Activated T-helper 17 cell treated with anti-CD3 and anti-CD28 coated beads, Interleukin-2, amount 50 U/mL, for 72 hours (primary cell): Measurements from ENCODE around the gene GRIP2. TPM values are rescaled to one million over a fixed set of nuclear protein-coding genes. Genes with fewer than 3 reads are reported as not detected.

Experiments used
- ATAC-seq: fragments of 150-1000 bp; cut with Tn5 transposase; replicated peaks from 2 replicates; pipeline ENCODE4 v1.10.0; 2021; ENCODE audit warnings: mild to moderate bottlenecking, moderate library complexity
- H3K27ac Mint-ChIP-seq: one replicate; pipeline ENCODE4 v1.8.0; 2022; ENCODE audit warnings: mixed read lengths
- H3K27me3 Mint-ChIP-seq: one replicate; pipeline ENCODE4 v1.8.0; 2022; ENCODE audit warnings: mixed read lengths
- H3K36me3 Mint-ChIP-seq: one replicate; pipeline ENCODE4 v1.8.0; 2022; ENCODE audit warnings: low read depth, mild to moderate bottlenecking, mixed read lengths
- H3K4me1 Mint-ChIP-seq: one replicate; pipeline ENCODE4 v1.8.0; 2022; ENCODE audit warnings: mixed read lengths
- H3K4me3 Mint-ChIP-seq: one replicate; pipeline ENCODE4 v1.8.0; 2022; ENCODE audit warnings: mild to moderate bottlenecking, mixed read lengths
- H3K9me3 Mint-ChIP-seq: one replicate; pipeline ENCODE4 v1.8.0; 2022; ENCODE audit warnings: mixed read lengths
- total RNA-seq, 2 donors: library from RNA; stranded (reverse); gene quantifications; one replicate each; pipeline ENCODE4 v1.2.3, GENCODE V29; 2022

The GRIP2 gene
- total RNA-seq, 2 donors from 2014 or later: 0.21 TPM; not detected in 1

DNA sequence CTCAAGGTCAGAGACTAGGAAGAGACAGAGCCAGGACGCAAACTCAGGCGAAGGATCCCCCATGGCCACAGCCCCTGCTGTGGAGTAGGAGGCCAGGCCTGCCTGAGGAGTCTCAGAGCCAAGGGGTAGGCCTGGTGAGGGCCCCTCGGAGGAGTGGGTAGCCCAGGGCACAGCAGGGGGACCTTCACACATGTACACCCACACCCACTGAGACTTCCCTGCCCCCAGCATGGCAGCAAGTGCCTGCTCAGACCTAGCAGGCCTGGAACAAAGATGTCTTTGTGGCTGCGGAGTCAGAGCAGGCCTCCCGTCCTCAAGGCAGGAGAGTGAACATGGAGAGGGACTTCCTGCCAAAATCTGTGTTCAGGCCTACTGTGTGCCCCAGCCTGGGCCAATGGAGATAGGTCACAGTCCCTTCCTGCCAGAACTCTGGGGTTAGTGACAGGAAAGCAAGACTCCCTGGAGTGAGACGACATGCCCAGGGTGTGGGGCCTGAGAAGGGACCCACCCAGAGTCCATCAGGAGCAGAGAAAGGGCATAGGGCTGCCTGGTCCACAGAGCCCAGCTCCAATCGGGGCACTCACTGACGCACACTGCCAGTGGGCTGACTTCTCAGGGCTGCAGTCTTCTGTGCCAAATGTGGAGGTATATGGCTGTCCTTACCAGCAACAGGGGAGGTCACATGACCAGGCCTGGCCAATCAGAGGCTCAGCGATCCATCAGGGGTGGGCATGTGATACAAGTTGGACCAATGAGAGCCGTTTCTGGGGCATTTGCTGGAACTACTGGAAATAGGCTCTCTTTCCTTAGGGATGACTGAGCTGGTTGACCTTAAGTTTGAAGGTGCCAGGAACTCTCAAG, 2.3 kb downstream of the GRIP2 start:
- H3K27ac Mint-ChIP-seq: peak overlapping the region; percentile 7
- no peak for ATAC-seq
- H3K36me3 Mint-ChIP-seq: no peaks in the 10 kb centered on the region
- no peaks in the 10 kb centered on the region for H3K27me3 Mint-ChIP-seq
- no peak overlapping the region for H3K4me3 Mint-ChIP-seq
- H3K4me1 Mint-ChIP-seq: no peaks in the 10 kb centered on the region
- no peaks in the 10 kb centered on the region for H3K9me3 Mint-ChIP-seq

DNA sequence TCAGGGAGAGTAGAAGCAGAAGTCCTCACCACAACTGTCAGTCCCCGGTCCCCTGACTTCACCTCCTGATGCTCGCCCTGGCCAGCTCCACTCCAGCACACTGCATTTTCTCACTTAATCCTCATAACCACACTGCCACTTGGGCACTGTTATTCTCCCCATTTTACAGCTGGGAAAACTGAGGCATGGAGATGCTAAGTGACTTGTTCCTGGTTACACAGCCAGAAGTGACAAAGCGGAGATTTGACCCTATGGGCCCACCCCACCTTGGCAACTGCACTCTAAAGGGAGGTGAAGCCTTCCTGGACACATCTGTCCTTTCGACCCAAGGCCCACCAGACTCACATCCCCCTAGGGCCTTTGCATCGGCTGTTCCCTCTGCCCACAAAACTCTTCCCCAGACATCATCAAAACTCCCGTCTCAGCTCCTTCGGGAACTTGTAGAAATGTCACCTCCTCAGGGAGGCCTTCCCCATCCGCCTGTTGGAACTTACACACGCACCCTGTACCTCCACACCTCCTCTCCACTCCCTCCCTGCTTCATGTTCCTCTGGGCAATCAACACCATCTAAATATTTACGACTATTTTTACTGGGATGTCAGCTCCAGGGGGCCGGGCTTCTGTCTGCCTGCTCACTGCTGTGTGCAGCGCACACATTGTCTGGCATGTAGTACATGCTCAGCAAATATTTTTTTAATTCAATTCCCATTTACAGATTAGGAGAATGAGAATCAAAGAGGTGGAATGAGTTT, 3.1 kb downstream of the GRIP2 start:
- ATAC-seq: no peak
- Mint-ChIP-seq H3K9me3 (no peaks in the 10 kb centered on the region), H3K4me3 (no peak overlapping the region), H3K27me3 (no peaks in the 10 kb centered on the region), H3K27ac (no peak overlapping the region), H3K36me3 (no peaks in the 10 kb centered on the region), H3K4me1 (no peaks in the 10 kb centered on the region)

DNA sequence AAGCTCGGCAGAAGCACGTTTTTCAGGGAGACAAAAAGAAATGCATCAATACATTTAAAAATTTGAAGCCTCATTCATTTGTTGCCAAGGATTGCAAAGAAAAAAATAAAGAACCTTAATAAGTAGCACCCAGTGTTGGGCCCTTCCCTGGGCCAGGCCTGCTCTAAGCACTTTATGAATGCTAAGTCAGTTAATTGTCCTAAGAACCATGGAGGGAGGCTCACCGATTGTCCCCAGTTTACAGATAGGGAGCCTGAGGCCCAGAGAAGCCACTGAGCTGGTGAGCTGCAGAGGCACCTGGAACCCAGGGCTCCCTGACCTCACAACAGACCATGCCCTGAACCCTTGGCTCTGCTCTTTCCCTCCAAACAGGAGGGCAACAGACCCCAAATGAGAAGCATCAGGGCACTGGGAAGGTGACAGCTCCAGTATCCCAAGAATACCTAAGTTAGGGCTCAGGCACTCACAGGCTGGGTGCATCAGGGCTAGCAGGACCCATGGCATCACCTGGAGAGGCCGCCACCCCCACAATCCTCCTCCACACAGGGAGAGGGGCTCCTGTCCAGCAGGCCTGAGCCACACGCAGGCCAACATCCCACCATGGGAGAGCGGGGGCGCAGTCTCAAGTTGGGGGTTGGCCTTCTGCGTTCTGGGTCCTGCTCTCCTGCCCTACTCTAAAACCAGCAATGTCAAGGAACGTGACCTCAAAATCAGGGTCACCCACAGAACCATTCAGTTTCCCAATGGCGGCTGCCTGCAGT, 3.9 kb downstream of the GRIP2 start:
- no peaks in the 10 kb centered on the region for H3K9me3 Mint-ChIP-seq
- H3K27me3 Mint-ChIP-seq: no peaks in the 10 kb centered on the region
- H3K36me3 Mint-ChIP-seq: no peaks in the 10 kb centered on the region
- no peak overlapping the region for H3K27ac Mint-ChIP-seq
- H3K4me1 Mint-ChIP-seq: no peaks in the 10 kb centered on the region
- no peak for ATAC-seq
- no peak overlapping the region for H3K4me3 Mint-ChIP-seq

DNA sequence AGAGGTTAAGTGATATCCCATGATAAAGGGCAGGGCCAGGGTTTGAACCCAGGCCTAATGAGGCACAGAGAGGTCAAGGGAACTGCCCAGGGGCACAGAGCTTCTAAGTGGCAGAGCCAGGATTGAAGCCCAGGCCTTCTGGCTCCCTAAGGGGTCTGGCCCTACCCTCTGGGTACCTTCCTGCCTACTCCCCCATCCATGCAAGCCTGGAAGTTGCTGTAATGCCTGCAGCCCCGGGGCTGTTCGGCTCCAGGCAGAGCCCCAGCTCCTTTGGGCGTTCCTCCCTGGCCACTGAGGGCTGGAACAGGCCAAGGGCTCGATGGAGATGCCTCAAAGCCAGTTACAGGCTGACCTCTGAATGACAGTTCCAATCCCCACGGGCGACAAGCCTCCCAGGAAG, 4.5 kb downstream of the GRIP2 start:
- no peaks in the 10 kb centered on the region for H3K27me3 Mint-ChIP-seq
- H3K9me3 Mint-ChIP-seq: no peaks in the 10 kb centered on the region
- H3K27ac Mint-ChIP-seq: no peak overlapping the region
- no peak overlapping the region for H3K4me3 Mint-ChIP-seq
- H3K36me3 Mint-ChIP-seq: no peaks in the 10 kb centered on the region
- H3K4me1 Mint-ChIP-seq: no peaks in the 10 kb centered on the region
- ATAC-seq: no peak

DNA sequence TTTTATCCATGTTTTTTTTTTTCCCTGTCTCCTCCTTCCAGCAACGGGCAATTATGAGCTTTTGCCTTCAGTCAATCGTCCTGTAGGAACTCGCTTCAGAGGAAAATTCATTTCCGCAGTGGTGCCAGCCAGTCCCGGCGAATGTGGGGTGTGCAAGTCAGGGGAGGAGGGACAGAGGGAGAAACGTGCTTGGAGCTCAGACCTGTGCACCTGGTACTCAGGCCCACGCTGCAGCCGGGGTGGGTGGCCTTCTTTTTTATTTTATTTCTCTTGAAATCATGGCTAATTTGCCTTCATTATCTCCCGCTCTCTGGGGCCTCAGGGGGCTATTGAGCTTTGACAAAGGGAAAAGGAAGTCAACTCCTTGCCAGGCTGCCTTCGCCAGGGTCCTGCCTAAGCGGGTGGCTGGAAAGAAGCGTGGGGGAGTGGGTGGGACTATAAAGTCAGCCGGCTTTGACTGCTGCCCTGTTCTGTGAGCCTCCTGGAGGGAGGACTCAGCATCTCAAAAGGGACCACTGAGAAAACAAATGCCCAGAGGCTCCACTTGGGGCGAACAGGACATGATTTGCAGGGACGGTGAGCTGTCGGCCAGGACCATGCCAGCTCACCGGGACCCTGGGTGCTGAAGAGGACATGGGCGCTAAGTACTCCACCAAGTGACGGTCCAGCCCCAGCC, 5.5 kb downstream of the GRIP2 start:
- no peak overlapping the region for H3K27ac Mint-ChIP-seq
- H3K9me3 Mint-ChIP-seq: no peaks in the 10 kb centered on the region
- no peak overlapping the region for H3K4me3 Mint-ChIP-seq
- no peak for ATAC-seq
- no peaks in the 10 kb centered on the region for H3K36me3 Mint-ChIP-seq
- no peaks in the 10 kb centered on the region for H3K4me1 Mint-ChIP-seq
- peaks cover 5% of the 10 kb centered on the region for H3K27me3 Mint-ChIP-seq

DNA sequence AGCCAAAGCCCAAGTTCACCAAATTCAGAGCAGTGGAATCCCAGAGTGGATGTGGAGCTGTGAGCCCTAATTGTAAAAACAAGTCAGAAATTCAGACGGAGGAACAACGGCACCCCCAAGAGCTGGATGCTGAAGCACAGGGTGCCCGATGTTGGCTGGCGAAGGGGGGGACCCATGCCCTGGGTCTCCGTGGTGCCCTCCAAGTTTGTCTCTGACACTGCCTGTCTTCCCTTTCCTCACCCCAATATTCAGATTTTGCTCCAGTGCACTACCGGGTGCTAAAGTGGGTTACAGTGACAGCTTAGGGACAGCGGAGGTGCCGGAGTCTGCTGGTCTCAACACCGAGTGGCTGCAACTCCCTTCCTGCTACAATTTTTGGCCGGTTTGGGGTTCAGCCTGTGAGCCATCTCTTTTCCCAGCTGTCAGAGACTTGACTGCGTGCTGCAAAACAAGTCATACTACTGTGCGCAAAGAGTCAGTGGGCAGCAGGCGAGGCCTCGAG, 6.6 kb downstream of the GRIP2 start:
- Mint-ChIP-seq H3K4me1 (no peaks in the 10 kb centered on the region), H3K36me3 (no peaks in the 10 kb centered on the region), H3K27me3 (peaks cover 7% of the 10 kb centered on the region), H3K27ac (no peak overlapping the region), H3K9me3 (no peaks in the 10 kb centered on the region), H3K4me3 (no peak overlapping the region)
- no peak for ATAC-seq

DNA sequence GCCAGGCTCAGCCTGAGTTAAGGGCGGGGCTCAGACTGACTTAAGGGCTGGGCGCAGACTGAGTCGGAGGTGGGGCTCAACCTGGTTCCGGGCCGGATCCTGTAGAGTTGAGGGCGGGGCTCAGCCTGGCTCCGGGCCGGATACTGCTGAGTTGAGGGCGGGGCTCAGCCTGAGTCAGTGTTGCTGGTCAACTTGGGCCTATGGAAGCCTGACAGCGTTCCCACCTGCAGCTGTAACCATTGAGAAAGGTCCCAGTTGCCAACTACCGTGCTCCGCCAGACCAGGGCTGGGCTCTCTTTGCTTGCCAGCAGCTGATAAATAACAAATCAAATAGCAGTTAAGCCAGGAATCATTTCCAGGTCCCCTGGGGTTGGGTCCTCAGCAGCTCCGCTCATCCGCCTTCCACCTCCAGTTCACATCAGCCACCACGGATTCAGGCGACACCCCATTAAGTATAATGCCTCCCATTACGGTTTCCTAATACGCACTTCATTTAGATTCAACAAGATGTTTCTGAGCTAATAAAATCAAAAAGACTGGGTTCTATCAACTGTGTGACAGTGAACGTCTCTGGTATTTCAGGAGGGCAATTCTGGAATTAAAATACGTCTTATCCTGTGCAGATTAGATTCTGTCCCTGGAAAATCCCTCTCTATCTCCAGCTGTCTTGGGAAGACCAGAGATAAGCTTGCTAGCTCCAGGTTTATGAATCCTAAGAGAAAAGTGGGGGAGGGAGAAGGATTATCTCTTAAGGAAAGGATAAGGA, 7.3 kb downstream of the GRIP2 start:
- ATAC-seq: no peak
- Mint-ChIP-seq H3K36me3 (no peaks in the 10 kb centered on the region), H3K4me1 (no peaks in the 10 kb centered on the region), H3K27me3 (peaks cover 10% of the 10 kb centered on the region), H3K4me3 (no peak overlapping the region), H3K9me3 (no peaks in the 10 kb centered on the region), H3K27ac (no peak overlapping the region)

DNA sequence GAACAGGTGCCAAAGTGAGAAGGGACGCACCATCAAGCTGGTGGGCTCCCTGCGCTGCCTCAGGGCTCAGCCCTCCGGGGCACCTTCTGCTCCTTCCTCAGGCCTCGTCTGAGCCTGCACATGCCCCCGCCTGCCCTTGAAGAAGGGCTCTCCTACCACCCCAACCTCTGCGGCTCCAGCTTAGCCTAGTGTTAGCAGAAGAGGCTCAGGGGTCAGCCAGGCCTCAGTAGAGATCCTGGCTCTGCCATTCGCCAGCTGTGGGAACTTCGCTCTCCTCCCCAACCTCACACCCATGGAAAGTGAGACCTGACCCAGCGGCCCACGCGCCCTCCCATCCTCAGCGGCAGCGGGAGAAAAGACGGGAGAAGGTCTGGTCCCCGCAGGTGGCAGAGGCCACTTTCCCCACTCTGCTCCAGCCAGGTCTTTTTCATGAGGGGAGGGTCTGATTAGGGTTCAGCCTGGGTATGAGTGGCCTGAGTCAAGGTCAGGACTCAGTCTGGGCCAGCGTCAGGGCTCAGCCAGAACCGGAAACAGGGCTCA, 8.2 kb downstream of the GRIP2 start:
- Mint-ChIP-seq H3K27ac (no peak overlapping the region), H3K4me3 (no peak overlapping the region), H3K27me3 (peaks cover 11% of the 10 kb centered on the region), H3K36me3 (no peaks in the 10 kb centered on the region), H3K4me1 (no peaks in the 10 kb centered on the region), H3K9me3 (no peaks in the 10 kb centered on the region)
- ATAC-seq: no peak

DNA sequence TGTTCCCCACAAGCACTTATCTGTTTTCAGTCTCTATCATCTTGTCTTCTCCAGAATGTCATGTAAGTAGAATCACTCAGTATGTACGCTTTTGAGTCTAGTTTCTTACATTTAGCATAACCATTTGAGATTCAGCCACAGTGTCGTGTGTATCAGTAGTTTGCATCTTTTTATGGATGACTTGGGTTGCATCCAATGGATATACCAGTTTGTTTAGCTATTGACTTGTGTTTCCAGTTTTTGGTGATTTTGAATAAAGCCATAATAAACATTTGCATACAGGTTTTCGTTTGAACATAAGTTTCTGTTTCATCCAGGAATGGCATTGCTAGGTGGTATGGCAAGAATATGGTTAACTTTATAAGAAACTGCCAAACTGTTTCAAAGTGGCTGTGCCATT, 12.1 kb downstream of the GRIP2 start:
- H3K27me3 Mint-ChIP-seq: peaks cover 15% of the 10 kb centered on the region
- H3K4me3 Mint-ChIP-seq: no peak overlapping the region
- no peaks in the 10 kb centered on the region for H3K9me3 Mint-ChIP-seq
- no peak overlapping the region for H3K27ac Mint-ChIP-seq
- no peaks in the 10 kb centered on the region for H3K4me1 Mint-ChIP-seq
- no peak for ATAC-seq
- no peaks in the 10 kb centered on the region for H3K36me3 Mint-ChIP-seq

DNA sequence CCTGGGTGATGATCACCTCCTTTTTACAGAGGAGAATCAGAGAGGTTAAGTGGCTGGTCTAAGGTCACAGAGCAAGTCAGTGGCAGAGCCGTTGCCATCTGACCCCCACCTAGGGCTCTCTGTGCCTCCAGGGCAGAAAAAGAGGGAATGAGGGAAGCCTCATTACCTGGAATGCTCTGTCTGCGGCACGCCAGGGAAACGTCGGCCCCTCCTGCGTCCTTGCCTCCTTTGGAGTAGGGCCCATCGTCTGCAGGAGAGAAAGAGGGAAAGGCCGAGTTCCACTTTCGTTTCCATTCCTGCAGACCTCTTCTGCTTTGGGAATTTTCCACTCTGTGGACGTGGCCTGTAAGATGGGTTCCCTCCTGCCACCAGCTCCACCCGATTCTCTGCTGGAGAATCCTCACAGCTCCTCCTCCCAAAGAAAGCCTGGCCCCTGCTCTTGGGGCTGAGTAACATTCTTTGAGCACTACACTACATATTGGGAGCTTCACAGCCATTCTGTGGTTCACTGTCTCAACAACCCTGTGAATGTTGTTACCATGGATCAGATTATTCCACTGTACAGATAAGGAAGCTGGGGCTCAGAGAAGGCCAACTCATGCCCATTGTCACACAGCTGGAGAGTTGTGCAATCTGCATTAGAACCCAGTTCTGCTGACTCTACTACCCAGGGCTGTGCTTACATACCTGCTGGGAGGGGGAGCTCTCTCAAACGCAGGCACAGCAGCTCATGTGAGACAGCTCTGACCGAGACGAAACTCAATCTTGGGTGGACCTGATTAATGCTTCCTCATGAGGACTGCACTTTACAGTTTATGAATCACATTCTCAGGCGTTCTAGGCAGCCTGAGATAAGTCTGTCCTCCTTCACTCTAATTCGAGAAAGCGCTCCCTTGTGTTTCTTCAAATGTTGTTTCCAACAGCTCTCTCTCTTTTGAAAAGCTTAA, 14.2 kb downstream of the GRIP2 start:
- no peak overlapping the region for H3K27ac Mint-ChIP-seq
- peaks cover 5% of the 10 kb centered on the region for H3K4me1 Mint-ChIP-seq
- H3K9me3 Mint-ChIP-seq: no peaks in the 10 kb centered on the region
- peak; percentile 82 for ATAC-seq
- H3K36me3 Mint-ChIP-seq: no peaks in the 10 kb centered on the region
- H3K27me3 Mint-ChIP-seq: peaks cover 21% of the 10 kb centered on the region
- no peak overlapping the region for H3K4me3 Mint-ChIP-seq

DNA sequence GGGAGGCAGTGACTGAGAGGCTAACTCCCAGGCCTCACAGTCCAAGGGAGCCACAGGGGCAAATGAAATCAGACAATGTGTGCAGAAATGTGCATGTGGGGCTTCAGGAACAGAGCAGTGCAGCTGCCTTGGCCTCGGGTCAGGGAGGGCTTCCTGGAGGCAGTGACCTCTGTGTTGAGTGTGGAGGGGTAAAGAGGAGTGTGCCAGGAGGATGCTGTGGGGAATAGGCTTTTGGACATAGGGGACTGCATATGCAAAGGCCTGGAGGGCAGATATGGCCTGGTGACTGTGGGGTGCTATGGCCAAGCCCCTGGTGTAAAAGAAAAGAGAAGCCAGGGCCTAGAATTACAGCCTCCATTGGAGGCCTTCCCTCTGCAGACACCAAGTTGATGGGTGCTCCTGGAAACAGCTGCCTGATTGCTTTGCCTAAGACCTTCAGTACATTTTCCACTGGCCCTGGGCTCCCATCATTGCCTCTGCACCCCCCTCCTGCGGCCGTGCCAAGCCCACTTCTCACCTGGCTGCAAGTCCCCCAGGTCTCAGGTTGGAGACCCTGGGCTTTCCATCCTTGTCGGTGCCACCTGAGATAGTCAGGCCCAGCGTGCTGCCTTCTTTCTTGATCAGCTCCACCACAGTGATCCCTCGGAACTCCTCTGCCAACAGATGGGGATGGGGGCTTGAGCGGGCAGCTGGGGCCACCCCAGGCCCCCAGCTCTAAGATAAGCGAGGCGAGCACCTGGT, 15.1 kb downstream of the GRIP2 start:
- Mint-ChIP-seq H3K27ac (no peak overlapping the region), H3K4me1 (peaks cover 5% of the 10 kb centered on the region), H3K9me3 (no peaks in the 10 kb centered on the region), H3K27me3 (peaks cover 23% of the 10 kb centered on the region), H3K36me3 (no peaks in the 10 kb centered on the region), H3K4me3 (no peak overlapping the region)
- no peak for ATAC-seq

DNA sequence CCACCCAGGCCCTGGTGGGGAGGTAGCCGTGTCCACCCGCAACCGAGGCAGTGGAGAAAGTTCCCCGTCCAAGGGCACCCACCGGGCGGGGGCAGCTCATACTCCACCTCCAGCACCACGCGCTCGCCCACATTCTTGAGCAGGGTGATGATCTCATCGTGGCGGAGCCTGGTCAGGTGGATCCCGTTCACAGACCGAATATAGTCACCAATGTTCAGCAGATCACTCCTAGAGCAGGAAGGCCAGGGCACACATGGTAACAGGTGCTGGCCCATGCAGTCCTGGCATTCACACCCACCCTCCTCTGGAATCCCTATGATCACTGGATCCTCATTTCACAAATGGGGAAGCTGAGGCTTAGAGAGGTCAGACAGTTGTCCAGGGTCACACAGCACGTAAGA, 15.8 kb downstream of the GRIP2 start:
- ATAC-seq: no peak
- no peaks in the 10 kb centered on the region for H3K36me3 Mint-ChIP-seq
- no peaks in the 10 kb centered on the region for H3K9me3 Mint-ChIP-seq
- H3K4me3 Mint-ChIP-seq: no peak overlapping the region
- H3K27ac Mint-ChIP-seq: no peak overlapping the region
- peaks cover 5% of the 10 kb centered on the region for H3K4me1 Mint-ChIP-seq
- peaks cover 19% of the 10 kb centered on the region for H3K27me3 Mint-ChIP-seq
